Measurements from ENCODE around the gene FAM229B.

DNA sequence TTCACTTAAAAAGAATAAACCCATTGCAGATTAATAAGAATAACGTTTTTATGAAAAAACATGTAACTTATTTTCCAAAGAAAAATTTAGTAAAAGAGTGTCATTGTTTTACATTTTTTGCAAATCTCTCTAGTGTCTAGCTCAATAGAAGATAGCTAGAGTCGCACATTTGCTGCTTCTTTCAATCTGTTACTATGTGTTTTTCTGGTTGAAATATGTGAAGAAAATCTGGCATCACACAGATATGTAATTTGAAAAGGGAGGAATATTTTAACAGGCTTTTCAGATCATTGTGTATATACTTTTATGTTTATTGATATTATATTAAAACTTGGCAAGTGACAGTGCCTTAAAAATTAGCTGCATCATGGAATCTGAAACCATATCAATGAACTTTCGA lies 24.4 kb upstream of the FAM229B start:
- TF ChIP-seq EZH2 (IDR thresholded peaks at IDR 0.05; ENCODE audit: low read depth), result no peak
- TF ChIP-seq CTCF (conservative IDR thresholded peaks at IDR 0.05), result no peak
